ENCODE results near the gene AKT3.

Gene AKT3

DNA sequence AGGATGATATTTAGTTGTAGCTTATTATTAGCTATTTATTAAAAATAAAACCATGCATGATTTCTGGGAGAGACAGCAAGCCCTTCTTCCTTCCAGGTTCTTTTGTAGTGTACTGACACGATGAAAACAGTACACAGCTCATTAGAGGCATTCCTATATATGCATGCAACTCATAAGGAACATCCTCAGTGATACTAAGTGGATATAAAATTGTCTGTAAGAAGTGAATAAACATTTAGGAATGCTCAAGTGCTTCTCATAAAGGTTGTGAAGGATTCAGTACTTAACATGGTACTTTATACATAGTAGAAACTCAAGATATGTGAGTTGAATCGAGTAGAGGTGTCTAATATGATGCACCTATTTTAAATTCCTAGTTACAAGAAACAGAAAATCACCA, 306.5 kb downstream of the AKT3 start:
- DNase-seq (ENCODE audit: extremely low read depth, low read depth): no peak
- TF ChIP-seq CTCF (IDR thresholded peaks at IDR 0.05; ENCODE audit: low read depth, low read length): no peak

DNA sequence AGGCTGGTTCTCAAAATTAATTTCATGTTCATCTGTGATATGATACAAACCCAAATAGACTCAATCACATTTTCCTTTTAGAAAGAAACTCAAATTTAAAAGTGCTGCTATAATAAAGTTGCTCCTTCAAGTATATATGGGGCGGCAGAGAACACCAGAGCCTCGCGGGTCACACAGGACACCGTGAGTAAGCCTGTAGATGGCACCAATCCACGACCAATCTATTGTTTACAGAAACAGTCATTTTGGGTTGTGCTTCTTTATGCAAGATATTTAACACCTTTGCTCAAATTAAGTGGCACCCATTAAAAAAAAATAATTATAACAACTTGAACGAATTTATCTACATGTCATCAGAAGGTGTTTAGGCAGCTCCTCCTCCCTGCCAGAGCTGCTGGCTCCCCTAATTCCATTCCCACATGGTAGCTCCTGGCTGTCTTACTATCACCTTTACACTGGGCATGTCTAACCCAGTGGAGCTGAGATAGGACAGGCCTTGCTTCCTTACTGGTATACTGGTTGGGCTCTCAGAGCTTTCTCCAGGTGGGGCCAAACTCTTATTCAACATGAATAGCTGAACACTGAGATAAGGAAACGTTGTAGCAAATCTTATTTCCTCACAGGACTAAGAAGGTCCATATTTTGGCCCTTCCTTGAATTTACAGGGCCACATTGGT, 307.2 kb downstream of the AKT3 start:
- DNase-seq (ENCODE audit: extremely low read depth, low read depth): no peak
- TF ChIP-seq CTCF (IDR thresholded peaks at IDR 0.05; ENCODE audit: low read depth, low read length): no peak

DNA sequence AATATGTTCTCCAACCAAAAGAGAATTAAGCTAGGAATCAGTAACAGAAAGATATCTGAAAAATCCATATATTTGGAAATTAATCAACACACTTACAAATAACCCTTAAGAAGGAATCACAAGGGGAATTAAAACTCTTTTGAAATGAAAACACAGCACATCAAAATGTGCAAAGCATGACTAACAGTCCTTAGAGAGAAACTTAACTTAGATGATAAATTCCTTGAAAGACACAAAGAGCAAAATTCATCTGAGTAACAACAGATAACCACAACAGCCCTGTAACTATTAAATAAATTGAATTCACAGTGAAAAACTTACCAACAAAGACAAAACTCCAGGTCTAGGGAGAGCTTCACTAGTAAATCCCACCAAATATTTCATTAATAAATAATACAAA, 310.4 kb downstream of the AKT3 start:
- TF ChIP-seq CTCF (IDR thresholded peaks at IDR 0.05; ENCODE audit: low read depth, low read length): no peak
- DNase-seq (ENCODE audit: extremely low read depth, low read depth): no peak

- no peak for DNase-seq (ENCODE audit: extremely low read depth, low read depth)
- TF ChIP-seq CTCF (IDR thresholded peaks at IDR 0.05; ENCODE audit: low read depth, low read length): no peak
Observed at GRCh38 chr1:243535014-243535413, 315.0 kb downstream of the AKT3 start.

GRCh38 chr1:243529512-243529911, 320.5 kb downstream of the AKT3 start:
- DNase-seq (ENCODE audit: extremely low read depth, low read depth): no peak
- TF ChIP-seq CTCF (IDR thresholded peaks at IDR 0.05; ENCODE audit: low read depth, low read length): no peak

DNA sequence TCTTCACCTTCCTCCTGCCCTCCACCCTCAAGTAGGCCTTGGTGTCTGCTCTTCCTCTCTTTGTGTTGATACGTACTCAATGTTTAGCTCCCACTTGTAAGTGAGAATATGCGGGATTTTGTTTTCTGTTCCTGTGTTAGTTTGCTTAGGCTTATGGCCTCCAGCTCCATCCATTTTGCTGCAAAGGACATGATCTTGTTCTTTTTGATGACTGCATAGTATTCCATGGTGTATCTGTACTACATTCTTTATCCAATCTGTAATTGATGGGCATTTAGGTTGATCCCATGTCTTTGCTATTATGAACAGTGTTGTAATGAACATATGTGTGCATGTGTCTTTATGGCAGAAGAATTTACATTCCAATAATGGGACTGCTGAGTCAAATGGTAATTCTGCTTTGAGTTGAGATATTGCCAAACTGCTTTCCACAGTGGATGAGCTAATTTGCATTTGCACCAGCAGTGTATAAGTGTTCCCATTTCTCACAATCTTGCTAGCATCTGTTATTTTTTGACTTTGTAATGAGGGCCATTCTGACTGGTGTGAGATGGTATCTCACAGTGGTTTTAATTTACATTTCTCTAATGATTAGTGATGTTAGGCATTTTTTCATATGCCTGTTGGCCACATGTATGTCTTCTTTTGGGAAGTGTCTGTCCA, 321.5 kb downstream of the AKT3 start:
- no peak for DNase-seq (ENCODE audit: extremely low read depth, low read depth)
- no peak for TF ChIP-seq CTCF (IDR thresholded peaks at IDR 0.05; ENCODE audit: low read depth, low read length)

DNA sequence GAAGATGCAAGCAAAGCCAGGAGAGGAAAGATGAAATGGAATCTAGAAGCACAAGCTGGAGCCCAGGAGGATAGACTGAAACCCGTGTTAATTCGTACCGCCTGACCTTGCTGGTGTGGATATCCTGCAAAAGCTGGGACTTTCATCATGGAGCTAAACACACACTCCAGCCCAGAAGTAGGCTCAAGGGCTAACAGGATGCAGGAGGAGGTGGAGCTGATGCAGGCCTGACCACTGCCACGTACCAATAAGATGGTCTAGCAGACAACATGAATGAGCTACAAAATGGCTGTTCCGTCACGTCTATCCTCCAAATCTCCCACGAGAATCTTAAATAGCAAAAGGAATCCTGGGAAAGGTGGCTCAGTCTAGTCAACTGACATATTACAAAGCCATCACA, 323.9 kb downstream of the AKT3 start:
- no peak for DNase-seq (ENCODE audit: extremely low read depth, low read depth)
- TF ChIP-seq CTCF (IDR thresholded peaks at IDR 0.05; ENCODE audit: low read depth, low read length): no peak
